NCI-H460 (cell line): ENCODE results near the gene CAPZA1. TPM values are rescaled to one million over a fixed set of nuclear protein-coding genes. Genes with fewer than 3 reads are reported as not detected.
A peak's percentile ranks its signal among the peaks of the same experiment; 100 is the strongest.

Source experiments
- DNase-seq: peaks from one replicate; pipeline ENCODE4 v3.0.0-alpha.2; 2016; ENCODE audit warnings: low read depth; ENCODE audit errors: extremely low read depth
- total RNA-seq: library from RNA; depleted of rRNA; stranded (reverse); fragments of >200 nt; shearing (Covaris generic); gene quantifications from 2 replicates; pipeline ENCODE4 v1.2.3, GENCODE V29; 2014

The CAPZA1 gene
- total RNA-seq, 1 experiment from 2014 or later: 154 TPM

DNA sequence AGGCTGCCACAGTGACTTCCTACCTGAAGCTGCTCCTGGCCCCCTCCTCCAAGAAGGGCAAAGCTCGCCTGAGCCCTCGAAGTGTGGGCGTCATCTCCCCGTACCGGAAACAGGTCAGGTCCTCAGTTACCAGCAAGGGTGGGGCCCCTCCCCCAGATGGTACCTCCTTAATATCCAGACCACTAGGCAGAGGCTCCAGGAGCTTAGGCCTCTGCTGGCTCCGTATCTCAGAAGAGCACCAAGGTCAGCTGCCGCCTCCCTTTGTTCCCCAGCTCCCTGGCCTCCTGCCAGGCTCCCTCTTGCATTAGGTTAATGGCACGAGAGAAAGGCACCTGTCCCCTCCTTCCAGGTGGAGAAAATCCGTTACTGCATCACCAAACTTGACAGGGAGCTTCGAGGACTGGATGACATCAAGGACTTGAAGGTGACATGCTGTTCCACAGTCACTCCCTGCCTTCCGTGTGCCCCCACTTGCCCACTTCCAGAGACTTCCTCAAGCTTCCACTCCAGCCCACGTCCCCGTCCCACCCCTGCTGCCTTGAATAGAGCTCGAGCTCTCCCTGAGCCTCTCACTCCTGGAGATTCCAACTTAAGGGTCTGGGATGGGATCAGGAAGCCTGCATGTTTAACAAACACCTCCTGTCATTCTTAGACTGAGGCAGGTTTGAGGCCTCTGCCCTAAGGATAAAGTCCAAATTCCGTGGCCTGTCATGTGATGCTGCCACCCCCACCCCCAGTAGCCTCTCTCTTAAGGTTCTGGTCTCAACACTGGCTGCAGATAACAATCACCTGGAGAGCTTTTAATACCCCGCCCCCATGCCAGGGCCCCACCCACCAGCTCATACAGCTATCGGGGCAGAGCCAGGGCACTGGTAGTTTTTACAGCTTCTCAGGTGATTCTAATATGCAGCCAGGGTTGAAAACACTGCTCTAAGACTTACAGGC is 79.0 kb downstream of the CAPZA1 start:
- no peak for DNase-seq

DNA sequence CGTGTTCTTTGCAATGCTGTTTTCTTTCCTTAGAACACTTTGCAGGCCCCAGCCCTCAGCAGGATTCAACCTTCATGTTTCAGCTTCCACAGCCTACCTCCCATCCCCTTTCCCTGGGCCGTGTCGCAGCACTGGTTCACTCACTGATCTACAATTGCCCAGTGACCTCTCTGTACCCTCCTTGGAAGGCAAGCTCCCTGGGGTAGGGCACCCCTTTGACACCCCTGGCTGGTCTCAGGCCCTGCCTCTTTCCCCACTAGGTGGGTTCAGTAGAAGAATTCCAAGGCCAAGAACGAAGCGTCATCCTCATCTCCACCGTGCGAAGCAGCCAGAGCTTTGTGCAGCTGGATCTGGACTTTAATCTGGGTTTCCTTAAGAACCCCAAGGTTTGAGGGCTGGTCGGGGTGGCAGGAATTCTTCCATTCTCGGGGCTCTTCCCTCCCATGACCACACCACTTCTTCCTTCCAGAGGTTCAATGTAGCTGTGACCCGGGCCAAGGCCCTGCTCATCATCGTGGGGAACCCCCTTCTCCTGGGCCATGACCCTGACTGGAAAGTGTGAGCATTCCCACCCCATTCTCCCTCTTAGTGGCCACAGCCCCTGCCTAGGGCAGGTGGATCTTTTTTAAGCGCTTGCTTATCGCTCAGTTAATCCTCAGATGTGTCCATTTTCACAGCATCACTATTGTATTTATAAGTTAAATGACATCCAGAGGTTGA is 80.0 kb downstream of the CAPZA1 start:
- no peak for DNase-seq

DNA sequence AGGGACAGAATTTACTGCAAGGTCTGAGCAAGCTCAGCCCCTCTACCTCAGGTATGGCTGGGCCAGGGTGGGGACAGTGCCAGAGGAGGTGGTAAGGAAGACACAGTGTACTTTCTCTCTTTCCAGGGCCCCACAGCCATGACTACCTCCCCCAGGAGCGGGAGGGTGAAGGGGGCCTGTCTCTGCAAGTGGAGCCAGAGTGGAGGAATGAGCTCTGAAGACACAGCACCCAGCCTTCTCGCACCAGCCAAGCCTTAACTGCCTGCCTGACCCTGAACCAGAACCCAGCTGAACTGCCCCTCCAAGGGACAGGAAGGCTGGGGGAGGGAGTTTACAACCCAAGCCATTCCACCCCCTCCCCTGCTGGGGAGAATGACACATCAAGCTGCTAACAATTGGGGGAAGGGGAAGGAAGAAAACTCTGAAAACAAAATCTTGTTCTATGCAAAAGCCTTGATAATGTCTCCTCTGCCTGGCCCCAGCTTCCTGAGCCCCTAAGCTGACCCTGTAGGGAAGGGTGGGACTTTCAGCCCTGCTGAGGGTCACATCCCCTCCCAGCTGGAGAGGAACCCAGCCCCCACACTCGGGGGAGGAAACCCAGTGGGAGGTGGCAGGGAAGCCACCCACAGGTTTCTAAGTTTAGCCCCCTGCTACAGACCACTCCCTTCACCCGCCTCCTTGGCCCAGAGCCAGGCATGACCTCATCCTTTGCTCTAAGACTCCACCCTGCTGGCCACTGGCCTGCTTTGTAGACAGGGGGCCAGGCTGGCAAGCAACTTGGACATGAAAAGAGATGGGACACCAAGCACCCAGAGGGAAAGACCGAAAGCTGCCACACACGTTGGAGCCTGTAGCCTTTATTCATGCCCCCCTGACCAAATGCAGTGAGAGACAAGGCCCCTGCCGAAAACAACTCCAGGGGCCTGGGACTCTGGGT is 80.9 kb downstream of the CAPZA1 start:
- peak; percentile 78 for DNase-seq

GRCh38 chr1:112701227-112702066 is 81.8 kb downstream of the CAPZA1 start:
- DNase-seq: no peak

DNA sequence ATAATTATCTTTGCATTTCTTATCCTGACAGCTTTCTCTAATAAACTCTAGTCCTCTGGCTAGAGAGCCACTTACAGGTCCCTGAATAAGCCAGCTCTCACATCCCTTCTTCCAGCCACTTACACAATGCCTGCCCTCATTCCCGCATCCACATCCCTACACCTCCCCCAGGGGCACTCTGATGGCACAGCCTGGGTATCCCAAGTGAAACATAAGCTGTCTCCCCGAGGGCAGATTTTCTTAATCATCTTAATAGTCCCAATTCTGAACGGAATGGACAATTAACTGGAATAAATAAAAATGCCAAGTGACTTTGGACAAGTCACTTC is 82.4 kb downstream of the CAPZA1 start:
- DNase-seq: no peak

GRCh38 chr1:112702420-112703261 is 83.0 kb downstream of the CAPZA1 start:
- no peak for DNase-seq

- DNase-seq: no peak
Observed at GRCh38 chr1:112703706-112704105, 84.1 kb downstream of the CAPZA1 start.

DNA sequence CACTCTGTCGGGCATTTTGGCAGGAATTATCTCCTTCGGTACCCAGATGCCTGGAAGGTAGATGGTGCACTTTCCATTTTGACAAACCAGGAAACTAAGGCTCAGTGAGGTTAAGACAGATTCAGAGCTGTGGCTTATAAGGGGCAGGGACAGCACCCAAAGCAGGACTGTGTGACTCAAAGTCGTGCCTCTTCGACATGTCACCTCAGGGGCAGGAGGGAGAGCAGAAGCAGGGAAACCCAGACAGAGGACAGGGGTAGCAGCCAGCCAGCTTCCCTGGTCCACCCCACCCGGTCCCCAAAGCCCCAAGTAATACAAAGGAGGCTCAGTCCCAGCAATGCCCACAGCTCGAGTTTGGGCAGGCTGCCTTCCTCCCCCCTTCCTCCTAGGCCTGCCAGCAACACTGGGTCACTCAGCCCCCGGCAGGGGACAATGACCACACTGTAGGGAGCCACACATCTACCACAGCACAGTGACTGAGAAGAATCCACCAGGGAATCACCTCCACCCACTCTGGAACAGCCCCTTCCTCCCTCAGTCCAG is 84.8 kb downstream of the CAPZA1 start:
- DNase-seq: no peak

GRCh38 chr1:112704934-112705627 is 85.4 kb downstream of the CAPZA1 start:
- DNase-seq: peak; percentile 82

GRCh38 chr1:112706505-112707220 is 87.0 kb downstream of the CAPZA1 start, which contains the start of gene RHOC:
Gene RHOC, minus strand, starts transcription at chr1:112707127. Its CDS starts 3,328 bp downstream, at chr1:112703799.
- peak; percentile 46 for DNase-seq

GRCh38 chr1:112707221-112708001 is 87.8 kb downstream of the CAPZA1 start:
- DNase-seq: peak; percentile 82

DNA sequence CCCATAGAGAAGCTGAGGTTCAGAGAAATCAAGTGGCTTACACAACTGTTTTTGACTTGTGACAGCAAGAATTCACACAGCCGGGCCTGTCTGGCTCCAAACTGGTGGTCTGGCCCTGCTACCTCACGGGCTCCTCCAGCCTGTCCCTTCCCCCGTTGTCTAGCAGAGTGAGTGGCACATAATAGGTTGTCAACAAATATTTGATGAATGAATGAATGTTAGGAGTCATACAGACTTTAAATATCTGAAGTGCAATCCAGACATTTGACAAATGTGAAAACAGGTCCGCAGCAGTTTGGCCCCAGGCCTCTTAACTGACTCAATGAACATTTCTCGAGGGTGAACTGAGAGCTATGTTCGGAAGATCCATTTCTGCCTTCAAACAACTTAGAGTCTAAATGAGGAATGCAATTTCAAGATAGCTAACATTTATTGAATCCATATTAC is 88.4 kb downstream of the CAPZA1 start:
- DNase-seq: no peak

DNA sequence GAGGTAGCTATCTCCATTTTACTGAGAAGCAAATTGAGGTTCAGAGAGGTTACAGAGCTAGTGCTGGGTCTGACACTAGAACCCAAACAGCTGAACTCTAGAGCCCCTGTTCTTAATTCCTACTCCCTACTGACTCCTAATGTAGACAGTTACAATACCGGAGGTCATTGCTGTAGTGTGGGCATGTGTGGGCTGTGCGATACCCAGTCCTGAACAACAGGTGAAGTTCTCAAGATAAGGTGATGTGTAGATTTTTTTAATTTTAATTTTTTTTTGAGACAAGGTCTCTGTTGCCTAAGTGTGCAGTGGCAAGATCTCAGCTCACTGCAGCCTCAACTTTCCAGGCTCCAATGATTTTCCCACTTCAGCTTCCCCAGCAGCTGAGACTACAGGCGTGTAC is 88.9 kb downstream of the CAPZA1 start:
- no peak for DNase-seq

DNA sequence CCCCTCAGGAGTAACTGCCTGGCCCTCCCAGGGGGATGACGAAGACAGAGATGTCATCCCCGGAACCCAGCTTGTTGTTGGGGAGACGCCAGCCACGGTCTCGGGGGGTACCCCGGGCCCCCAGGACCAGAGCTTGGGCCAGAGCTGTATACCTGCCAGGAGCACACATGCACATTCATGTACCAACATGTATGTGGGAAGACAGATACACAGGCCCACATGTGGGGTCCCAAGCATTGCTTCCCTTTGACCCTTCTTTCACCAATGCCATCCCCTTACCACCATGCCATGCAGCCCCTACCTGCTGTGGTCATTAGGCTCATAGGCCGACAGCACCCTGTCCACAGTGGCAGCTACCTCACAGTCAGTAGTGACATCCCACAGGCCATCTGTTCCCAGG is 90.5 kb downstream of the CAPZA1 start:
- DNase-seq: no peak

DNA sequence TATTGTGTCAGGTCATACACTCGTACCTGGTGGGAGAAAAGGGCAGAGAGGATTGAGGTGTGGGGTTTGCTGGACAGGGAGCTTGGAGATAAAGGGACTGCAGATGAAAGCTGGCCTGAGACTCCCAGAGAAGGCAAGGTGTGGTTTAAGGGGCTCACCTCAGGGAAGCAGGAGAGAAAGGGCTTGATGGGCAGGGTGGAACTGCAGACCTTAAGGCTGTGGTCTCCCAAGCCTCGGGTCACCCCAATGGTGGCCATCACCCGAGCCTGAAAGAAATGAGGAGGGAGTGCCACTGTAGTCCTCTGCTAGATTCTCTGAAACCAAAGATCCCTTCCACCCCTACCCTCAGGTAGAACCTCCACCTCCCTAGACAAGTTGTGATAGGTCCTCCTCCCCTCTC is 91.0 kb downstream of the CAPZA1 start:
- no peak for DNase-seq

DNA sequence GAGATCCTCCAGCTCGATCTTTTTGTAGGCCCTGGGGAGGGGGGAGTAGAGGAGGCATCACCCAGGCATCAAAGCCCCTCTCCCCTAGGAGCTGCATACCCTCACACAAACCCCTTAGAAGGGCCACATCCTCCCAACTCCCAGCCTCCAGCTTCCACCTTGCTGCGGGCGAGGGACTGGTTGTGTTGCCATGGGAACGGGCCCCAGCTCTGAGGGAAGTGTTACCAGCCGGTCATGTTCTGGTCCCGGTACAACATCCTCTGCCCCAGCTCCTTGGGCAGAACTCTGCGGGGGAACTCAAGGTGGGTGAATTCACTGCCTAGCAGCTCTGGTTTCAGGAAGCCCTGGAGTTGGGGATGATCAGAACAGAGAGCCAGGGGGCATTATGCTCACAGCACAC is 91.4 kb downstream of the CAPZA1 start:
- DNase-seq: no peak

GRCh38 chr1:112711670-112712069 is 92.0 kb downstream of the CAPZA1 start:
- DNase-seq: no peak
